Measurements from ENCODE around the gene DNASE2.

- TF ChIP-seq CTCF (optimal IDR thresholded peaks at IDR 0.05 in 1 of 3, IDR thresholded peaks at IDR 0.05 in 1 of 3, conservative IDR thresholded peaks at IDR 0.05 in 1 of 3; ENCODE audit: extremely low read depth in 1 of 3, insufficient read depth in 2 of 3, low read length in 3 of 3) (no peak), EZH2 (IDR thresholded peaks at IDR 0.05; ENCODE audit: low read length) (no peak)
These were observed 37.9 kb downstream of the DNASE2 start for GRCh38 chr19:12843328-12843727.
